GM06990 (cell line): ENCODE data around the gene CNST.

Experiments
- DNase-seq: peaks from one replicate; pipeline ENCODE4 v3.0.0-alpha.2; 2011; ENCODE audit not compliant: insufficient read length; ENCODE audit errors: extremely low read depth
- H3K27me3 ChIP-seq: replicated peaks from 2 replicates; pipeline ENCODE4 v1.6.0; 2011; ENCODE audit warnings: low read length; ENCODE audit not compliant: control insufficient read depth, insufficient read depth
- H3K36me3 ChIP-seq: 2 replicates; pipeline ENCODE4 v1.5.1; 2011; ENCODE audit warnings: low read length; ENCODE audit not compliant: control insufficient read depth, insufficient read depth
- H3K4me3 ChIP-seq: replicated peaks from 2 replicates; pipeline ENCODE4 v1.5.1; 2011; ENCODE audit warnings: low read depth, mild to moderate bottlenecking, control low read depth, low read length
- TF ChIP-seq, protein P1 (sequence below): IDR thresholded peaks from 2 replicates; pipeline ENCODE4 v1.5.1; 2011; ENCODE audit warnings: low read length, control low read depth, mild to moderate bottlenecking, inconsistent platforms; ENCODE audit not compliant: insufficient read depth, poor library complexity, severe bottlenecking

CNST gene

DNA sequence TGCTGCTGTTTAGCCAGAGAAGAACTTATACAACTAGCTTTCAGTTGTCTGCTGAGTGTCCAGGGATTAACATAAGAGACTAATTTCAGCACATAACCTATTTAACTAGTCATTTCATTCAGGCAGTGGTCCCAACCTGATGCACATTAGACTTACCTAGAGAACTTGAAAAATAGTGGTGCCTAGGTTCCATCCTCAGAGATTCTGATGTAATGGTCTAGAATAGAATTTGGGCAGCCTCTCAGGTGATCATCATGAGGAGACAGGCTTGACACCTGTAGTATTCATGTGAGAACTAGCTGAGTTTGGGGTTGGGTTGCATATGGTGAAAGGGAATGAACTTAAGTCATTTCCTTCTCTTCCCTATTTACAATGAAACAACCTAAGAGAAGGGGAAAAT is 24.8 kb downstream of the CNST start:
- Histone ChIP-seq H3K4me3 (peak overlapping the region; percentile 28; the same call in 1 of the 2 replicates), H3K27me3 (no peaks in the 10 kb centered on the region), H3K36me3 (peaks cover 1% of the 10 kb centered on the region; the same call in 1 of the 2 replicates)
- DNase-seq = no peak
- TF ChIP-seq, protein P1, sequence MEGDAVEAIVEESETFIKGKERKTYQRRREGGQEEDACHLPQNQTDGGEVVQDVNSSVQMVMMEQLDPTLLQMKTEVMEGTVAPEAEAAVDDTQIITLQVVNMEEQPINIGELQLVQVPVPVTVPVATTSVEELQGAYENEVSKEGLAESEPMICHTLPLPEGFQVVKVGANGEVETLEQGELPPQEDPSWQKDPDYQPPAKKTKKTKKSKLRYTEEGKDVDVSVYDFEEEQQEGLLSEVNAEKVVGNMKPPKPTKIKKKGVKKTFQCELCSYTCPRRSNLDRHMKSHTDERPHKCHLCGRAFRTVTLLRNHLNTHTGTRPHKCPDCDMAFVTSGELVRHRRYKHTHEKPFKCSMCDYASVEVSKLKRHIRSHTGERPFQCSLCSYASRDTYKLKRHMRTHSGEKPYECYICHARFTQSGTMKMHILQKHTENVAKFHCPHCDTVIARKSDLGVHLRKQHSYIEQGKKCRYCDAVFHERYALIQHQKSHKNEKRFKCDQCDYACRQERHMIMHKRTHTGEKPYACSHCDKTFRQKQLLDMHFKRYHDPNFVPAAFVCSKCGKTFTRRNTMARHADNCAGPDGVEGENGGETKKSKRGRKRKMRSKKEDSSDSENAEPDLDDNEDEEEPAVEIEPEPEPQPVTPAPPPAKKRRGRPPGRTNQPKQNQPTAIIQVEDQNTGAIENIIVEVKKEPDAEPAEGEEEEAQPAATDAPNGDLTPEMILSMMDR = no peak

GRCh38 chr1:246591504-246591903 is 25.2 kb downstream of the CNST start:
- peak overlapping the region; percentile 28; the same call in 1 of the 2 replicates for H3K4me3 ChIP-seq
- H3K36me3 ChIP-seq = peaks cover 1% of the 10 kb centered on the region; the same call in 1 of the 2 replicates
- TF ChIP-seq, protein P1 = no peak
- no peaks in the 10 kb centered on the region for H3K27me3 ChIP-seq
- DNase-seq = peak; percentile 42

DNA sequence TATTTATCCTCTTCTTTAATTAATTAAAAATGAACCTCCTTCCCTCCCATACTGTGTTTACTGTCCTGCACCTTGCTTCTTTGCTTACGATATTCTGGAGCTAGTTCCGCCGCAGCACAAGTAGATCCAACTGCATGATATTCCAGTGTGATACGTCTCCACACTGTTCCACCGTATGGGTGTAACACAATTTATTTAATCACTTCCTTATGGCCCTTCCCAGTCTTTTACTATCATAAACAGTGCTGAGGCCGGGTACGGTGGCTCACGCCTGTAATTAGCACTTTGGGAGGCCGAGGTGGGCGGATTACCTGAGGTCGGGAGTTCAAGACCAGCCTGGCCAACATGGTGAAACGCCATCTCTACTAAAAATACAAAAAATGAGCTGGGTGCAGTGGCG is 25.7 kb downstream of the CNST start:
- TF ChIP-seq, protein P1 = no peak
- peaks cover 1% of the 10 kb centered on the region; the same call in 1 of the 2 replicates for H3K36me3 ChIP-seq

GRCh38 chr1:246592695-246593094 is 26.4 kb downstream of the CNST start:
- no peak overlapping the region for H3K4me3 ChIP-seq
- TF ChIP-seq, protein P1 = no peak
- H3K27me3 ChIP-seq = no peaks in the 10 kb centered on the region
- DNase-seq = no peak
- H3K36me3 ChIP-seq = peaks cover 1% of the 10 kb centered on the region; the same call in 1 of the 2 replicates

More for the DNA sequence above, 25.7 kb downstream of the CNST start:
- no peak overlapping the region for H3K4me3 ChIP-seq
- DNase-seq = no peak
- H3K27me3 ChIP-seq = no peaks in the 10 kb centered on the region

DNA sequence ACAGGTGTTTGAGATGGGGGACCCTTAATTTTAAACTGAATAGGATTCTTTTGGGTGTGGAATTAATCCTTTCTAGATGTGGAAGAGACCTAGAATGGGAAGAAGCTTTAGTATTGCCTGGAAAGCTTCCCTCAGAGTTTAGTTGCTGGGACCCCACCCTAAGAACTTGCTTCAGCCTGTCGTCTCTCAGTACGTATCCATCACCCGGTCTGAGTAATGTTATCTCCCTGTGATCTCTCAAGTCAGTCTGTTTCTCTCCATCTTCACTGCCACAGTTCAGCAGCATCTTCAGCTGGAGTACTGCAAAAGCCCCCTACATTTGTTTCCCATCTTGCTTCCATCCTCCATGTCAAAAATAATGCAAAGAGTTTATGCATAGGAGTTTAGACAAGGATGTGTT is 28.9 kb downstream of the CNST start:
- Histone ChIP-seq H3K36me3 (peaks cover 1% of the 10 kb centered on the region; the same call in 1 of the 2 replicates), H3K4me3 (no peak overlapping the region), H3K27me3 (no peaks in the 10 kb centered on the region)
- DNase-seq = no peak
- TF ChIP-seq, protein P1 = no peak

DNA sequence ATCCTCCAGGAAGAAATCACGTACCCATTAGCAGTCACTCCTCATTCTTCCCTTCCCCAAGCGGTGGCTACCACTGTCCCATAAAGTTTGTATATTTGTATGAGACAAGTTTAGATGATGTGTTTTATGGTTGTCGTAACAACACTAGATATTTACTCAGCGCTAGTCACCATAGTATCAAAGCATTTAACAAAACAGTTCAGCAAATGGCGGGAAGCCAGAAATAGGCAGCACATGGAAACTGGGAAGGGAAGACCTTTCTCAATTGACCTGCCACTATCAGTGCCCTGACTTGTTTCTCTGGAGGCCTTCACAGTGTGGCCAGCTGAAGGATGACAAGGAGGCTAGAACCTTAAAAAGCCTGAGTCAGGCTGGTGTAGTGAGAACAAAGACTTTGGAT is 31.1 kb downstream of the CNST start:
- no peak for DNase-seq
- H3K36me3 ChIP-seq = peaks cover 1% of the 10 kb centered on the region; the same call in 1 of the 2 replicates
- H3K27me3 ChIP-seq = no peaks in the 10 kb centered on the region
- TF ChIP-seq, protein P1 = no peak
- no peak overlapping the region for H3K4me3 ChIP-seq
